Measurements from ENCODE around the gene DGKZ.

Gene DGKZ

GRCh38 chr11:46306296-46306853 is 40.9 kb upstream of the DGKZ start:
- no peaks in the 10 kb centered on the region for H3K36me3 ChIP-seq (replicated peaks in 1 of 2; ENCODE audit: control insufficient read depth in 2 of 2, insufficient read depth in 2 of 2, low read length in 2 of 2)
- H3K4ac ChIP-seq (ENCODE audit: low read length) = no peak overlapping the region
- no peak overlapping the region for H3K23ac ChIP-seq (ENCODE audit: low read depth, low read length, poor library complexity)
- WGBS, 2 donors (ENCODE audit: extremely low coverage in 2 of 2, insufficient read length in 2 of 2, insufficient replicate concordance in 1 of 2) = no CpG with 5 or more reads among the region's 5 CpGs
- H3K27ac ChIP-seq (replicated peaks; ENCODE audit: low read length) = no peak overlapping the region
- H2AK5ac ChIP-seq (ENCODE audit: low read depth, low read length) = no peak overlapping the region
- no peak overlapping the region for H2AFZ ChIP-seq (ENCODE audit: low read length)
- no peak overlapping the region for H3K18ac ChIP-seq (ENCODE audit: low read length)
- no peak overlapping the region for H3K14ac ChIP-seq (ENCODE audit: low read length)
- no peak overlapping the region for H2BK12ac ChIP-seq (ENCODE audit: low read length)
- no peaks in the 10 kb centered on the region for H3K79me1 ChIP-seq (ENCODE audit: low read depth, low read length)
- H2BK15ac ChIP-seq (ENCODE audit: low read length) = no peak overlapping the region
- H3K9ac ChIP-seq (ENCODE audit: low read depth, low read length, poor library complexity) = no peak overlapping the region
- no peaks in the 10 kb centered on the region for H3K9me3 ChIP-seq (replicated peaks in 1 of 2; ENCODE audit: control insufficient read depth in 2 of 2, insufficient read depth in 1 of 2, low read depth in 1 of 2, low read length in 2 of 2)
- H3K4me2 ChIP-seq (ENCODE audit: insufficient read depth, low read length, poor library complexity, severe bottlenecking) = no peak overlapping the region
- no peak overlapping the region for H4K91ac ChIP-seq (ENCODE audit: low read depth, low read length, poor library complexity)
- no peak overlapping the region for H2BK120ac ChIP-seq (ENCODE audit: low read depth, low read length)
- no peak for DNase-seq (ENCODE audit: low spot score)
- peaks cover 3 to 13% of the 10 kb centered on the region in 2 donors for H3K4me1 ChIP-seq (ENCODE audit: control insufficient read depth in 2 of 2, insufficient read depth in 1 of 2, low read depth in 1 of 2, low read length in 2 of 2)
- H3K27me3 ChIP-seq (ENCODE audit: control insufficient read depth in 3 of 3, insufficient read depth in 3 of 3, low read depth in 1 of 3, low read length in 3 of 3) = peaks cover 0 to 7% (median 0%) of the 10 kb centered on the region in 3 experiments
- no peak overlapping the region for H4K8ac ChIP-seq (ENCODE audit: low read depth, low read length)
- no peak overlapping the region for H3K4me3 ChIP-seq (ENCODE audit: low read length in 2 of 2)
- no peak overlapping the region for H2BK5ac ChIP-seq (ENCODE audit: low read length)

GRCh38 chr11:46307369-46307768 is 39.9 kb upstream of the DGKZ start:
- DNase-seq (ENCODE audit: low spot score) = no peak
- Histone ChIP-seq H3K4me2 (ENCODE audit: insufficient read depth, low read length, poor library complexity, severe bottlenecking) (no peak overlapping the region), H3K23ac (ENCODE audit: low read depth, low read length, poor library complexity) (no peak overlapping the region), H3K4ac (ENCODE audit: low read length) (no peak overlapping the region), H3K18ac (ENCODE audit: low read length) (no peak overlapping the region), H2BK15ac (ENCODE audit: low read length) (peak overlapping the region; percentile 46), H3K9ac (ENCODE audit: low read depth, low read length, poor library complexity) (no peak overlapping the region), H3K27ac (replicated peaks; ENCODE audit: low read length) (no peak overlapping the region), H3K79me1 (ENCODE audit: low read depth, low read length) (no peaks in the 10 kb centered on the region), H3K36me3 (replicated peaks in 1 of 2; ENCODE audit: control insufficient read depth in 2 of 2, insufficient read depth in 2 of 2, low read length in 2 of 2) (no peaks in the 10 kb centered on the region), H3K4me3 (ENCODE audit: low read length in 2 of 2) (no peak overlapping the region), H4K91ac (ENCODE audit: low read depth, low read length, poor library complexity) (no peak overlapping the region), H3K9me3 (replicated peaks in 1 of 2; ENCODE audit: control insufficient read depth in 2 of 2, insufficient read depth in 1 of 2, low read depth in 1 of 2, low read length in 2 of 2) (no peaks in the 10 kb centered on the region), H2BK12ac (ENCODE audit: low read length) (no peak overlapping the region), H3K4me1 (ENCODE audit: control insufficient read depth in 2 of 2, insufficient read depth in 1 of 2, low read depth in 1 of 2, low read length in 2 of 2) (peaks cover 3 to 13% of the 10 kb centered on the region in 2 donors), H2BK5ac (ENCODE audit: low read length) (no peak overlapping the region), H2BK120ac (ENCODE audit: low read depth, low read length) (peak overlapping the region; percentile 92), H3K14ac (ENCODE audit: low read length) (no peak overlapping the region), H2AK5ac (ENCODE audit: low read depth, low read length) (peak overlapping the region; percentile 85), H3K27me3 (ENCODE audit: control insufficient read depth in 3 of 3, insufficient read depth in 3 of 3, low read depth in 1 of 3, low read length in 3 of 3) (peaks cover 0 to 7% (median 0%) of the 10 kb centered on the region in 3 experiments), H2AFZ (ENCODE audit: low read length) (no peak overlapping the region), H4K8ac (ENCODE audit: low read depth, low read length) (no peak overlapping the region)
- no CpG with 5 or more reads among the region's 3 CpGs for WGBS, 2 donors (ENCODE audit: extremely low coverage in 2 of 2, insufficient read length in 2 of 2, insufficient replicate concordance in 1 of 2)

- Histone ChIP-seq H4K8ac (ENCODE audit: low read depth, low read length) (no peak overlapping the region), H2BK120ac (ENCODE audit: low read depth, low read length) (peak overlapping the region; percentile 92), H3K23ac (ENCODE audit: low read depth, low read length, poor library complexity) (no peak overlapping the region), H4K91ac (ENCODE audit: low read depth, low read length, poor library complexity) (no peak overlapping the region), H3K9me3 (replicated peaks in 1 of 2; ENCODE audit: control insufficient read depth in 2 of 2, insufficient read depth in 1 of 2, low read depth in 1 of 2, low read length in 2 of 2) (no peaks in the 10 kb centered on the region), H3K9ac (ENCODE audit: low read depth, low read length, poor library complexity) (peak overlapping the region; percentile 54), H3K27me3 (ENCODE audit: control insufficient read depth in 3 of 3, insufficient read depth in 3 of 3, low read depth in 1 of 3, low read length in 3 of 3) (peaks cover 0 to 7% (median 0%) of the 10 kb centered on the region in 3 experiments), H2BK12ac (ENCODE audit: low read length) (no peak overlapping the region), H3K27ac (replicated peaks; ENCODE audit: low read length) (no peak overlapping the region), H3K14ac (ENCODE audit: low read length) (no peak overlapping the region), H3K36me3 (replicated peaks in 1 of 2; ENCODE audit: control insufficient read depth in 2 of 2, insufficient read depth in 2 of 2, low read length in 2 of 2) (no peaks in the 10 kb centered on the region), H2AK5ac (ENCODE audit: low read depth, low read length) (peak overlapping the region; percentile 85), H3K4me3 (ENCODE audit: low read length in 2 of 2) (no peak overlapping the region), H3K4ac (ENCODE audit: low read length) (no peak overlapping the region), H2BK15ac (ENCODE audit: low read length) (peak overlapping the region; percentile 46), H3K79me1 (ENCODE audit: low read depth, low read length) (no peaks in the 10 kb centered on the region), H2AFZ (ENCODE audit: low read length) (no peak overlapping the region), H2BK5ac (ENCODE audit: low read length) (peak overlapping the region; percentile 69), H3K4me2 (ENCODE audit: insufficient read depth, low read length, poor library complexity, severe bottlenecking) (no peak overlapping the region), H3K18ac (ENCODE audit: low read length) (peak overlapping the region; percentile 92), H3K4me1 (ENCODE audit: control insufficient read depth in 2 of 2, insufficient read depth in 1 of 2, low read depth in 1 of 2, low read length in 2 of 2) (peaks cover 3 to 13% of the 10 kb centered on the region in 2 donors)
- WGBS, 2 donors (ENCODE audit: extremely low coverage in 2 of 2, insufficient read length in 2 of 2, insufficient replicate concordance in 1 of 2) = no CpG with 5 or more reads among the region's 14 CpGs
- DNase-seq (ENCODE audit: low spot score) = no peak
These were observed 39.4 kb upstream of the DGKZ start for GRCh38 chr11:46307785-46308341.

- H3K18ac ChIP-seq (ENCODE audit: low read length) = peak overlapping the region; percentile 0
- no peak overlapping the region for H2AK5ac ChIP-seq (ENCODE audit: low read depth, low read length)
- WGBS, 2 donors (ENCODE audit: extremely low coverage in 2 of 2, insufficient read length in 2 of 2, insufficient replicate concordance in 1 of 2) = no CpG with 5 or more reads among the region's 12 CpGs
- no peaks in the 10 kb centered on the region for H3K79me1 ChIP-seq (ENCODE audit: low read depth, low read length)
- H3K4me1 ChIP-seq (ENCODE audit: control insufficient read depth in 2 of 2, insufficient read depth in 1 of 2, low read depth in 1 of 2, low read length in 2 of 2) = peaks cover 3 to 13% of the 10 kb centered on the region in 2 donors
- H2AFZ ChIP-seq (ENCODE audit: low read length) = no peak overlapping the region
- no peak overlapping the region for H2BK120ac ChIP-seq (ENCODE audit: low read depth, low read length)
- H4K8ac ChIP-seq (ENCODE audit: low read depth, low read length) = no peak overlapping the region
- no peak overlapping the region for H3K14ac ChIP-seq (ENCODE audit: low read length)
- H3K27ac ChIP-seq (replicated peaks; ENCODE audit: low read length) = no peak overlapping the region
- no peaks in the 10 kb centered on the region for H3K9me3 ChIP-seq (replicated peaks in 1 of 2; ENCODE audit: control insufficient read depth in 2 of 2, insufficient read depth in 1 of 2, low read depth in 1 of 2, low read length in 2 of 2)
- no peak overlapping the region for H3K9ac ChIP-seq (ENCODE audit: low read depth, low read length, poor library complexity)
- DNase-seq (ENCODE audit: low spot score) = peak; percentile 60
- no peak overlapping the region for H3K23ac ChIP-seq (ENCODE audit: low read depth, low read length, poor library complexity)
- no peak overlapping the region for H3K4me2 ChIP-seq (ENCODE audit: insufficient read depth, low read length, poor library complexity, severe bottlenecking)
- no peak overlapping the region for H2BK5ac ChIP-seq (ENCODE audit: low read length)
- H3K27me3 ChIP-seq (ENCODE audit: control insufficient read depth in 3 of 3, insufficient read depth in 3 of 3, low read depth in 1 of 3, low read length in 3 of 3) = peaks cover 0 to 7% (median 0%) of the 10 kb centered on the region in 3 experiments
- H3K4ac ChIP-seq (ENCODE audit: low read length) = no peak overlapping the region
- H2BK15ac ChIP-seq (ENCODE audit: low read length) = no peak overlapping the region
- no peaks in the 10 kb centered on the region for H3K36me3 ChIP-seq (replicated peaks in 1 of 2; ENCODE audit: control insufficient read depth in 2 of 2, insufficient read depth in 2 of 2, low read length in 2 of 2)
- no peak overlapping the region for H3K4me3 ChIP-seq (ENCODE audit: low read length in 2 of 2)
- no peak overlapping the region for H2BK12ac ChIP-seq (ENCODE audit: low read length)
- no peak overlapping the region for H4K91ac ChIP-seq (ENCODE audit: low read depth, low read length, poor library complexity)
These were observed 38.4 kb upstream of the DGKZ start for GRCh38 chr11:46308631-46309419.

Data from neuronal stem cell (in vitro differentiated cells).